HFF-Myc (cell line): ENCODE measurements around the gene CCNK.

Experiments used
- DNase-seq: peaks from one replicate; pipeline ENCODE4 v3.0.0-alpha.2; 2011; ENCODE audit warnings: low read depth; ENCODE audit errors: extremely low read depth
- H3K4me3 ChIP-seq: replicated peaks from 2 replicates; pipeline ENCODE4 v1.5.1; 2011; ENCODE audit warnings: low read depth, mild to moderate bottlenecking, control low read depth, low read length
- TF ChIP-seq, protein P1 (sequence below): IDR thresholded peaks from 2 replicates; pipeline ENCODE4 v1.5.1; 2012; ENCODE audit warnings: mild to moderate bottlenecking, low read depth, low read length, control low read depth; ENCODE audit errors: missing control alignments

CCNK gene

DNA sequence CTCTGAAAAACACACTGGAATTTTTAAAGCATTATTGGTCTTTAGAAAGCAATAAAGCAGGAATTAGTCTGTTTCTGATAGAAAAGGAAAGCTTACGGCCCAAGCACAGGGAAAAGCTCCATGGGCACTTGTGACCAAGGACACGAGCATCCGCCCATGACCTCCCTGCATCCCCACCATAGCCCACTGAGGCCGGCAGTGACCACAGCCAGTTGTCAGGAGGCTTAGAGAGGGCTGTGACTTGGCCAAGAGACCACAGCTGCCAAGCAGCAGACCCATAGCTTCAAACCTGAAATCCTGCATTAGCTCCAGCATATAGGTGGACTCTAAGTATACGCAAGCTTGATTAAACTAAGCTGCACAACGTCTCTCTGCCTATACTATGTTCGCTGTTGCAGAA lies 9.5 kb upstream of the CCNK start:
- no peak overlapping the region for H3K4me3 ChIP-seq
- no peak for DNase-seq
- TF ChIP-seq, protein P1, sequence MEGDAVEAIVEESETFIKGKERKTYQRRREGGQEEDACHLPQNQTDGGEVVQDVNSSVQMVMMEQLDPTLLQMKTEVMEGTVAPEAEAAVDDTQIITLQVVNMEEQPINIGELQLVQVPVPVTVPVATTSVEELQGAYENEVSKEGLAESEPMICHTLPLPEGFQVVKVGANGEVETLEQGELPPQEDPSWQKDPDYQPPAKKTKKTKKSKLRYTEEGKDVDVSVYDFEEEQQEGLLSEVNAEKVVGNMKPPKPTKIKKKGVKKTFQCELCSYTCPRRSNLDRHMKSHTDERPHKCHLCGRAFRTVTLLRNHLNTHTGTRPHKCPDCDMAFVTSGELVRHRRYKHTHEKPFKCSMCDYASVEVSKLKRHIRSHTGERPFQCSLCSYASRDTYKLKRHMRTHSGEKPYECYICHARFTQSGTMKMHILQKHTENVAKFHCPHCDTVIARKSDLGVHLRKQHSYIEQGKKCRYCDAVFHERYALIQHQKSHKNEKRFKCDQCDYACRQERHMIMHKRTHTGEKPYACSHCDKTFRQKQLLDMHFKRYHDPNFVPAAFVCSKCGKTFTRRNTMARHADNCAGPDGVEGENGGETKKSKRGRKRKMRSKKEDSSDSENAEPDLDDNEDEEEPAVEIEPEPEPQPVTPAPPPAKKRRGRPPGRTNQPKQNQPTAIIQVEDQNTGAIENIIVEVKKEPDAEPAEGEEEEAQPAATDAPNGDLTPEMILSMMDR, result no peak

DNA sequence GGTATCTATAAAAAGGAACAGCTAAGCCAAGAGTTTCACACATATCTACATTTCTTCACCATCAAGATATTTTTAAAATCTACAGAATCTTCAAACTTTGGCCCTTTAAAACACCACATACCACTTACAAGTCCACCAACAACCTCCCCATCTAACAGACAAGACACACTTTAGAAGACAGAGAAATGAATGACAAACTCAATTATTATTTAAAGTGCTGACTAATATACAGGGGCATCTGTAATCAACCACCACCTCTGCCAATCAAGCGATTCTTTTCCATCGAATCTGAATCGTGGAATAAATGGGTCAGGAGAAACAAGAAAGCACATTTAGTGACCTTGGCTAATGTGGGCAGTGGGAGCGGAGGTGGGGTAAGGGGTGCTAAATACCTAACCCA lies 8.3 kb upstream of the CCNK start:
- H3K4me3 ChIP-seq, result no peak overlapping the region
- DNase-seq, result no peak
- TF ChIP-seq, protein P1, result no peak

DNA sequence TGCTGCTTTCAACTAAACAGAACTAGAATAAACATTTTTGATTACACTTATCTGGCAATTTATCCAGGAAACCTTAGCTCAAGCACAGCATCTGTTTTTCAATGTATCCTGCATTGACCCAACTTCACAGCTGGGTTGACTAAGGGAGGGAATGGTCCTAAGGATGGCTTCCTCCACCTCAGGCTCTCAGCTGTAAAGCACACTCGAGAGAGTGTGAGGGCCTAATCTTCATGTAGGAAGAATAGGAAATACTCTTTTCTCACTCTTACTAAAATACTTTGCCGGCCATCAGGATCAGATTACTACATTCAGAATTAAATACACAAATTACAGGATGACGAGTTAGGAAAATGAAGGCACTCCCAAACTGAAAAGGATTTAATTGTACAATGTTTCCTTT lies 7.8 kb upstream of the CCNK start:
- DNase-seq, result no peak
- no peak overlapping the region for H3K4me3 ChIP-seq
- TF ChIP-seq, protein P1, result no peak

DNA sequence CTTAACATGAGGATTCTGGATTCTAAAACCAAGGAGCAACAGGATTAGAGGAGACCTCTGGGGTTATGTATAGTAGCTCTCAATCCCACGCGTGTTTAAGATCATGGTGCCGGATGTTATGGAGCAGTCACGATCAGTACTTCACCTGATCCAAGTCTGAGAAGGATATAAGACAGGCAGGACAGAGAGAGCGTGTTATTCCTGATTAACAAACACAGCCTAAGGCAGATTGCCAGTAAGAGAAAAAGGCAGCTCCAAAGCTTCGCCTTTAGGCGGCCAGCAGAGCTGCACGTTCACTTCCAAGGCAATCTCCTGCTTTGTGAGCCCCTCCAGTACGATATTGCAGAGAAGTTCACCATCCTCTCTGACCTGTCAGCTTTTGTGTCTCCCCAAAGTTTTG lies 6.0 kb upstream of the CCNK start:
- no peak overlapping the region for H3K4me3 ChIP-seq
- no peak for DNase-seq
- TF ChIP-seq, protein P1, result no peak

DNA sequence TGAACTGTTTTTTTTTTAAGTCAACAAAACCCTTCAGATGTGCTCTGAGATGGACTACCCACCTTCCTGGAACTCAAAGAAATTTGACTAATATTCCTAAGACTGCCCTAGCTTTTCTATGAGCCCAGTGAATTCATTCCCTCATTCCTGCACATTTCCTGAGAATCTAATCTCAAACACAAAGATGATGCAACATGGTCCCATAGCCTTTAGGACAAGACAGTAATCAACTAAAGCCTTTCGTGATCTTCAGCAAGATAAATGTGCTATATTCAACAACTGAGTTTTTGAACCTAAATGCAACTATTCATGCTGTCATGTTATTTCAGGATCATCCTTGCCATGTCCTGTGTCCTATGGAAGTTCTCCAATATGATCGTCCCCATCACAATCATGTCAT lies 5.5 kb upstream of the CCNK start:
- no peak overlapping the region for H3K4me3 ChIP-seq
- no peak for DNase-seq
- TF ChIP-seq, protein P1, result no peak

DNA sequence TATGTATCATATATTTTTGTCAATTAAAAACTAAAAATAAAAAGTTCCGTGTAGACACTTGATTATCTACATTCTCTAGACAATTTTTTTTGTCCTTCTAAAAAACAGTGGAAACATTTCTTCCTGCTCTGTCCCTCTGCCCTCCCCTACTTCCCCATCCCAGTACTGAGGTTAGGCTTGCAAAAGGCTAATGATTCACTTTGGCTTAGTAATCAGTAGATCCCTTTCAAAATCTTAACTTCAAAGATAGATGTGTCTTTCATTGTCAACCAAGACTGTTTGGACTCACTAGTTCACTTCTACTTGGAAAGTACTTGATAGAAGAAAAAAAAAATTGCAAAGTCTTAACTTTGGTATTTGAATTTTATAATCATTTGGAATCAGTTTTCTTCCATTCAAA lies 4.3 kb upstream of the CCNK start:
- H3K4me3 ChIP-seq, result no peak overlapping the region
- no peak for DNase-seq
- TF ChIP-seq, protein P1, result no peak

DNA sequence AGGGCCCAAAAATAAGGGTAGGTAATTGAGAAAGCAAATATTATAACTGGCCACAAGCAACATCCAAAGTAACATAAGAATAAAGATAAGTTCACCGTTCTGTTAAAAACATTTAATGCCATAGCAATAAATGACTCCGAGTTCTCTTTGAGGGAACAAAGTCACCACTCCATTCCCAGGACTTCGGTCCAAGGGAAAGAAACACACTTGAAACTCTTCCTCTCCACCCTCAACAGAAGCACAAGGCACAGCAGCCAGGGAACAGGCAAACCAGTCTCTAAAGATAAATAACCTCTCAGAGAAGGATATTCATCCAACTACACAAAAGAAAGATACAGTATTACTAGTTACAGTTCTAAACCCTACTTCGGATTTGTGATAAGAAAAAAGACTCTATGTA lies 3.1 kb upstream of the CCNK start:
- no peak overlapping the region for H3K4me3 ChIP-seq
- TF ChIP-seq, protein P1, result no peak
- DNase-seq, result no peak
